DMS 273 (cell line): ENCODE results near the gene NPC2.
A peak's percentile ranks its signal among the peaks of the same experiment; 100 is the strongest.
"Not testable (repeated sequence)": the region's sequence is repeated elsewhere in the genome, so short reads cannot be mapped to it uniquely, and the experiment has no call there.

Experiments used
- DNase-seq: peaks from one replicate; lab custom pipeline; 2025; ENCODE audit not compliant: unreplicated experiment; lab: John Stamatoyannopoulos, UW

Gene NPC2

DNA sequence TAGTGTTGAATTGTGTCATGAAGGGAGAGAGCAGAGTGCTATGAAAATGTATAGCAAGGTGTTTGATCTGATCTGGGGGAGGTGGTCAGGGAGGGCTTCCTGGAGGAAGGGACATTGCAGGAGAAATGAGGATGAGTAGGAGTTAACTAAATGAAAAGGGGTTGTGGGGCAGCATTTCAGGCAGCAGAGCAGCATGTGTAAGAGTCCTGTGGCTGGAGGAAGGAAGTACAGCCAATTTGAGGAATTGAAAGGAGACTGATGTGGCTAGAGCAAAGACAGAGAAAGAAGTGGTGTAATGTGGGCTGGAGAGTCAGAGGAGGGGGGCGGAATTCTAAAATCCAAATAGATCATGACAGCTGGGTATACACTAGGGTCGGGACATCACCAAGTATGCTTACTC is 20.5 kb downstream of the NPC2 start:
- DNase-seq, result no peak

GRCh38 chr14:74469548-74470518 is 23.3 kb downstream of the NPC2 start:
- DNase-seq, result no peak

DNA sequence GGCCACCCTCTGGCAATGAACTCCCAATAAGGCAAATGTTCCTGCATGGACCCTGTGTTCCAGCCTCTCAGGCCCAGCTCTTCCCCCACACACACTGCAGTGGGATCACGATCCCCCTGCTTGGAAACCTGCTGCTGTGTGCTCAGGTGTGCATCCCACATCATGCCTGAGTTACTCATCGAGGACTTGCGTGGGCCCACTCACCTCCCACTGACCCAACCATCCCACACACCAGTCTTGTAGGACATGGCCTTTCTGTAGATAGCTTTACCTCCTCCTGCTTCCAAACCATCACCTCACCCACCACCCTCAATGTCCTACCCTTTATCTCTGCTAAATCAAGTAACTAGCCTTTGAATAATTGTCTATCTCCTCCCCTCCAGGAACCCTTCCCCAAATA is 24.6 kb downstream of the NPC2 start:
- no peak for DNase-seq

GRCh38 chr14:74465335-74465734 is 27.8 kb downstream of the NPC2 start:
- DNase-seq, result no peak

GRCh38 chr14:74464785-74465184 is 28.3 kb downstream of the NPC2 start:
- no peak for DNase-seq

- DNase-seq, result no peak
These were observed 29.4 kb downstream of the NPC2 start for GRCh38 chr14:74463697-74464096.

DNA sequence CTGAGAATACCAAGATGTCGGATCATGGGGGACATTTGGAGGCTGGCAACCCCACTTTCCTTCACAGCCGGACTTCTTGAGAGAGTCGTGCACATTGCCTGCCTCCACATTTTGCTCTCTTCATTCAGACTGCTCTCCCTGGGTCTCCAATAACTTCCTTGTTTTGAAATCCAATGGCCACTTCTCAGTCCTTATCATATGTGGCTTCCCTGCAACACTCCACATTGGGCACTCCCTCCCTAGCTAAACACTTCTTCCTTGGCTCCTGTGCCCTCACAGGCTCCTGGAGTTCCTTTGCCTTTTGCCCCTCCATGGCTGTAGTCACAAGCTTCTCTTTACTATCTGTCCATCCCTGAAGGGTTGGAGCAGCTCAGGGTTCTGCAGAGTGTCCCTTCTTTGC is 30.1 kb downstream of the NPC2 start:
- no peak for DNase-seq

DNA sequence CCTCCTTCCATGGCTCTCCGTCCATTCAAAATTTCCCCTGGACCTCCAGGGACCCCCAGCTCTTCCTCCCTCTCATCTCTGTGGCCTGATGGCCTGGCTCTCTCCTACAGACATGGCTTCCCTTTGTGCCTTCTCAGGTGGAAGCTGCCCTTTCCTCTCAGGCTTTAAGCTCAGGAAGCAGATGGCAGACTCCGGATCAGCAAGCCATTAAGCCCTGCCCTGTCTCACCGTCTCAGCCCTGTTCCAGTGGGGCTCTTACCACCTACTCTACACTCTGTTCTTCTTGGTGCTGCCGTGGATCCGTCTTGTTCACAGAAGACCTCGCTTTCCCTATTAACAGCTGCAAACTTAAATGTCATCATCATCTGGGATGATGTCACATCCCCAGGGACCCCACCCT is 33.1 kb downstream of the NPC2 start:
- DNase-seq, result peak; percentile 47

DNA sequence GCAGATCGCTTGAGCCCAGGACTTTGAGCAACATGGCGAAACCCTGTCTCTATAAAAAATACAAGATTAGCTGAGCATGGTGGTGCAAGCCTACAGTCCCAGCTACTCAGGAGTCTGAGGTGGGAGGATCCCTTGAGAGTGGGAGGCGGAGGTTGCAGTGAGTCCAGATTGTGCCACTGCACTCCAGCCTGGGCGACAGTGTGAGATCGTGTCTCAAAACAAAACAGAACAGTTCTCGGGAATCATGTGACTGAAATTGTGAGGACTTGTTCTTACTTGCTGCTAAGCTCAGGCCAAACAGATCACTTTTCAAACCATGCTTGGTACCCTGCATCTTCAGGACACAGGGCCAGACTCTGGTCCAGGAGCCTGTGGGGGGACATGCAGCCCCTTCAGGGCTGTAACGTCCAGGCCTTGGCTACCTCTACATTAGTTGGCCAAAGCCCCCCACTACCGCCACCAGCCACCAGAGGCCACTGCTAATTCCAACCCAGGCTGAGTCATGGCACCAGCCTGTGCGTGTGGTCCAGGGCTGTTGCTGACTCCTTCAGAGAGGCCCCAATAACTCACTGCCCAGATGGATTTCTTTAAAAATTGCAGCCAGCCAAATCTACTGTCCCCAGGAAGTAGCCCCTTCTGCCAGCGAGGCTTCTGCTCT is 33.7 kb downstream of the NPC2 start:
- DNase-seq, result peak; percentile 73

DNA sequence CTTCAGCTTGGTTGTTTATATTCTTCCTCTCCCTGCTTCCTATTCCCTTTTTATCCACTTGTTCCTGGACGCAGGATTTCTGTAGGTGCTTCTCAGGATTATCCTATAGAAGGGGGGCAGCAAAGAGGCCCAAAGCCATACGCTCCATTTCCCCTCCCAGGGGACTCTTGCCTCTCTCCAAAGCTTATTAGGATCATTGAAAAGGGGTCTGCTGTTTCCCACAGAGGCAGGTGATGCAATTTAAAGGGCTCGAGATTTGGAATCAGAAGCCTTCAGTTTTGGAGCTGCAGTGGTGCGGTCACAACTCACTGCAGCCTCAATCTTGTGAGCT is 35.6 kb downstream of the NPC2 start:
- DNase-seq, result no peak

- DNase-seq, result no peak
These were observed 36.2 kb downstream of the NPC2 start for GRCh38 chr14:74456684-74457564.

DNA sequence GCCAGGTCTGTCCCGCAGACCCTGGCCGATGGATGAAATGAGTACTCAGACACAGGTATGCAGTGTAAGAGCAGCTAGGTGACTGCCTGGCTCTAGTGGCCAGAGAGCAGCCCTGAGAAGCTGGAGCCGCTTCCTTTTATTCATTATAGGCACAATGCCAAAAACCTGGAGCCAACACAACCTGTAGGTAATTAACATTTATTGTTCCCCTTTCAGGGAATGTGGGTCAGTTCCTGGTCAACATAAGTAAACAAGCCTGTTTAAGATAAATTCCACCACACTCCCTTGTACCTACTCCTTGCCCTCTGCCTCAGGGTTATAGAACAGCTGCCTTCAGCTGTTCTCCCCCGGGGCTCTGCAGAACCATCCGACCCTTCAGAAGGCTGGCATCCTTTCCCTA is 38.7 kb downstream of the NPC2 start:
- not testable (repeated sequence) for DNase-seq

DNA sequence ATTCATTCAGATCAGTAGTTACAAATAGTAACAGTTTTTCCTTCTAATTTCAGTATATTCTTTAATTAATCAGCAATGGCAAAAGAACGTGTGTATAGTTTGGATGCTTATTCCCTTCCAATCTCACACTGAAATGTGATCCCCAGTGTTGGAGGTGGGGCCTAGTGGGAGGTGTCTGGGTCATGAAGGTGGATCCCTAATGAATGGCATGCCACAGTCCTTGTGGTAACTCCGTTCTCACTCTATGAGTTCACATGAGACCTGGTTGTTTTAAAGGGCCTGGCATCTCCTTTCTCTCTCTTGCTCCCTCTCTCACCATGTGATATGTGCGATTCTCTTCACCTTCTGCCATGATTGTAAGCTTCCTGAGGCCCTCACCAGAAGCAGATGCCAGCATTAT is 48.2 kb downstream of the NPC2 start:
- DNase-seq, result no peak

DNA sequence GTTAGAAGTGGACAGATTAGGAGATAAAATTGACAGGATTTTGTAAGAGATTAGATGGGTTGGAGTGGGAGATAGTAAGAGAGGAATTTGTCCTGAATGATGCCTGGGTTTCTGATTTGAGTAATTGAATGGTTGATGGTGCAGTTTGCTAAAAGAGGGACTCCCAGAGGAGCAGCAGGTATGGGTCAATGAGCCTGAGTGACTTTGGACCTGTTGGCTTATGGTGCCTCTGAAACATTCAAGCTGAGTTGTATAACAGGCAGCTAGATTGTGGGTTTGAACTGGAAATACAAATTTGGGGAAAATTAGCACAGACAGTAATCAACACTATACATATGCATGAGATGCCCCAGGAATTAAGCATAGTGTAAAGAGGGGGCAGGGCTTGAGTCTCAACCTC is 50.3 kb downstream of the NPC2 start:
- no peak for DNase-seq

- no peak for DNase-seq
These were observed 52.0 kb downstream of the NPC2 start for GRCh38 chr14:74441113-74441512.

- no peak for DNase-seq
These were observed 54.7 kb downstream of the NPC2 start for GRCh38 chr14:74438351-74438915.

DNA sequence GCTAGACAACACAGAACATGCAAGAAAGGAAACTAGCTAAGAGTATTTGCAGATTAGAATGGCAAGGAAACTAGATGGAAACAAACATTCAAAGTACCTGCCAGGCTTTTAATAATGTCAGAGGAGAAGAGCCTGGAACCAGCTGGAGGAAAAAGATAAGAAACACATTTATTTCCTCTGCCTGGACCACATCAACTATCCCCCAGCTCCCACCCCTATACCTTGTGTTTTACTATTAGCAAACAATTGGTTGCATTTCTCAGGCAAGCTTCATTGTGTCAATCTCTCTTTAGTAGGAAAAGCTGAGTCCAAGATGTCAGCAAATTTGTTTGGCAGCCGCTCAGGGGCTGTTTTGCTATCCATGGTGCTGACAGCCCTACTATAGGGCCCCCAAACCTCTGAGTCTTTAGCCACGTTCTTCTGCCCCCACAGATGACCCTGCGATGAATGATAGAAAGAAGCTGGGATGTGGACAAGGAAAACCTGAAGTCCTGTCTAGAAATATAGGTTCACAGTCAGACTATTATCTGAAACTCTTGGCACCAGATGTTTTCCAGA is 55.5 kb downstream of the NPC2 start:
- no peak for DNase-seq

DNA sequence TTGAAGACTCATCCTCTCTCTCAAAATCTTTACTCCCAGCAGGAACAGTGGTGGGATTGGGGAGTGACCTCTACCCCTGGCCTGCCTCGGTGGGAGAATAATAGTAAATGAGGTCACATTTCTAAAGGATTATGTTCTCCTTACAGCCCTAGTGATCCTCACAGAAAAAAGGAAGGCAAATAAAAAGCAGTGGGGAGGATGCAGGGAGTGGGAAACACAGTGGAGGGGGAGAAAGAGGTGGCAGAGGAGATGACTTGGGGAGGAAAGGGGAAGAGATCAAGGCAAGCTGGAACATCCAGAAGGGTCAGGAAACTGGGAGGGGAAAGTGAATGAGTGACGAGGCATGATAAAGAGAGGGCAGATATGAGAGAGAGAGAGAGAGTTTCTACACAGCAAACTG is 58.8 kb downstream of the NPC2 start:
- no peak for DNase-seq

DNA sequence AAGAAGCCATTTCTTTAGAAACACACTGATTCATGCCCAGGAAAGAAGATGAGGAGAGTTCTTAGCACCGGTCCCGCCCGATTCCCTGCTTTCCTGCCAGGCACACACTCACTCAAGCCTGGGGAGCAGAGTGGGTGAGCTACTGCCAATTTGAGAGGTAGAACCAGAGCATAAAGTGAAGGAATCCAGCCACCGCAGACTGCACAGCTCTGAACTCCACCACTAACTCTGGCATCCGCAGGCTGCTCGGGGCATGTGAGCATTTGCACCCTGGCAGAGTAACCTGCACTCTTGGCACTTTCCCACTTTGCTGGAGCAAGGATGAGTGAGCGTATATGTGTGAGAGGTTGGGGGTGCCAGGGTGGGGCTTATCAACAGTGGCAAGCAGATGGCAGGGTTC is 63.1 kb downstream of the NPC2 start:
- DNase-seq, result no peak
